ENCODE measurements around the gene TSPAN15. TPM values are rescaled to one million over a fixed set of nuclear protein-coding genes. Genes with fewer than 3 reads are reported as not detected.
A peak's percentile ranks its signal among the peaks of the same experiment; 100 is the strongest.

TSPAN15 gene
- total and polyA plus RNA-seq, 4 experiments from 2014 or later: 2.4 to 18.1 (median 9.4) TPM

- no peaks in the 10 kb centered on the region for H3K9me3 Mint-ChIP-seq
- H3K4me3 Mint-ChIP-seq: no peak overlapping the region
- Histone ChIP-seq H3K27me3 (ENCODE audit: insufficient read depth, low read length) (no peaks in the 10 kb centered on the region), H3K36me3 (ENCODE audit: insufficient read depth, low read length) (no peaks in the 10 kb centered on the region), H3K27ac (ENCODE audit: low read depth, low read length) (no peak overlapping the region), H3K4me3 (ENCODE audit: low read length in 2 of 2) (no peak overlapping the region), H3K4me1 (ENCODE audit: insufficient read depth, low read length) (peaks cover 17% of the 10 kb centered on the region), H3K9me3 (ENCODE audit: control insufficient read depth in 1 of 2, low read length in 2 of 2) (no peaks in the 10 kb centered on the region)
- peaks cover 8 to 39% (median 17%) of the 10 kb centered on the region in 4 donors for H3K4me1 Mint-ChIP-seq
- intact Hi-C loops (cut with micrococcal nuclease): loop anchor here (1.0 to 5.0 kb wide), 4 partner anchors 14 to 288 kb away; partner anchors contain the start of genes FAM241B, SUPV3L1 and VPS26A
- H3K27ac Mint-ChIP-seq: peak overlapping the region in 4 of 7 donors; percentile 57 to 84 (median 78)
- H3K27me3 Mint-ChIP-seq: no peaks in the 10 kb centered on the region
- H3K36me3 Mint-ChIP-seq: no peaks in the 10 kb centered on the region
- ChIA-PET POLR2A (ENCODE audit: partially characterized antibody) (no interaction called here), CTCF (ENCODE audit: partially characterized antibody) (interaction anchor here (1.9 to 2.5 kb wide), 3 partner anchors 13 to 97 kb away, joined by 5 to 14 read pairs (median 13); no protein-coding TSS in a partner anchor)
- DNase-seq: no peak
Measured at GRCh38 chr10:69409968-69410367, 41.3 kb upstream of the TSPAN15 start.

- ChIA-PET CTCF (ENCODE audit: partially characterized antibody) (interaction anchor here (0.7 to 2.5 kb wide), 5 partner anchors 12 to 105 kb away, joined by 3 to 14 read pairs (median 5); no protein-coding TSS in a partner anchor), POLR2A (ENCODE audit: partially characterized antibody) (interaction anchor here (0.6 to 1.4 kb wide), 2 partner anchors 13 to 15 kb away, joined by 3 to 6 read pairs; no protein-coding TSS in a partner anchor)
- intact Hi-C loops (cut with micrococcal nuclease): no loop called here
- Mint-ChIP-seq H3K36me3 (no peaks in the 10 kb centered on the region), H3K4me3 (no peak overlapping the region), H3K27ac (peak overlapping the region in 3 of 7 donors; percentile 10 to 62 (median 48)), H3K4me1 (peaks cover 8 to 39% (median 17%) of the 10 kb centered on the region in 4 donors), H3K27me3 (no peaks in the 10 kb centered on the region), H3K9me3 (no peaks in the 10 kb centered on the region)
- Histone ChIP-seq H3K4me1 (ENCODE audit: insufficient read depth, low read length) (peaks cover 17% of the 10 kb centered on the region), H3K9me3 (ENCODE audit: control insufficient read depth in 1 of 2, low read length in 2 of 2) (no peaks in the 10 kb centered on the region), H3K36me3 (ENCODE audit: insufficient read depth, low read length) (no peaks in the 10 kb centered on the region), H3K27me3 (ENCODE audit: insufficient read depth, low read length) (no peaks in the 10 kb centered on the region), H3K27ac (ENCODE audit: low read depth, low read length) (no peak overlapping the region), H3K4me3 (ENCODE audit: low read length in 2 of 2) (no peak overlapping the region)
- no peak for DNase-seq
Measured at GRCh38 chr10:69410487-69410886, 40.8 kb upstream of the TSPAN15 start.

GRCh38 chr10:69411476-69411875, 39.8 kb upstream of the TSPAN15 start:
- H3K27me3 Mint-ChIP-seq: no peaks in the 10 kb centered on the region
- no peaks in the 10 kb centered on the region for H3K9me3 ChIP-seq (ENCODE audit: control insufficient read depth in 1 of 2, low read length in 2 of 2)
- no peak for DNase-seq
- H3K27ac ChIP-seq (ENCODE audit: low read depth, low read length): no peak overlapping the region
- no peaks in the 10 kb centered on the region for H3K36me3 ChIP-seq (ENCODE audit: insufficient read depth, low read length)
- CTCF ChIA-PET (ENCODE audit: partially characterized antibody): interaction anchor here (0.7 to 2.5 kb wide), 6 partner anchors 11 to 104 kb away, joined by 3 to 14 read pairs (median 5); no protein-coding TSS in a partner anchor
- intact Hi-C loops (cut with micrococcal nuclease): no loop called here
- peaks cover 8 to 32% (median 17%) of the 10 kb centered on the region in 4 donors for H3K4me1 Mint-ChIP-seq
- POLR2A ChIA-PET (ENCODE audit: partially characterized antibody): interaction anchor here (1.4 kb wide), 1 partner anchor 12 kb away, joined by 6 read pairs; no protein-coding TSS in a partner anchor
- H3K27ac Mint-ChIP-seq: no peak overlapping the region
- peak overlapping the region in 1 of 8 donors; percentile 21 for H3K4me3 Mint-ChIP-seq
- no peak overlapping the region for H3K4me3 ChIP-seq (ENCODE audit: low read length in 2 of 2)
- no peaks in the 10 kb centered on the region for H3K9me3 Mint-ChIP-seq
- H3K27me3 ChIP-seq (ENCODE audit: insufficient read depth, low read length): no peaks in the 10 kb centered on the region
- H3K36me3 Mint-ChIP-seq: no peaks in the 10 kb centered on the region
- peaks cover 17% of the 10 kb centered on the region for H3K4me1 ChIP-seq (ENCODE audit: insufficient read depth, low read length)

GRCh38 chr10:69412232-69412790, 39.0 kb upstream of the TSPAN15 start:
- H3K4me1 Mint-ChIP-seq: peaks cover 8 to 25% (median 17%) of the 10 kb centered on the region in 4 donors
- Histone ChIP-seq H3K27me3 (ENCODE audit: insufficient read depth, low read length) (no peaks in the 10 kb centered on the region), H3K4me1 (ENCODE audit: insufficient read depth, low read length) (peaks cover 17% of the 10 kb centered on the region), H3K4me3 (ENCODE audit: low read length in 2 of 2) (no peak overlapping the region), H3K27ac (ENCODE audit: low read depth, low read length) (no peak overlapping the region), H3K9me3 (ENCODE audit: control insufficient read depth in 1 of 2, low read length in 2 of 2) (no peaks in the 10 kb centered on the region), H3K36me3 (ENCODE audit: insufficient read depth, low read length) (no peaks in the 10 kb centered on the region)
- POLR2A ChIA-PET (ENCODE audit: partially characterized antibody): interaction anchor here (1.4 kb wide), 1 partner anchor 11 kb away, joined by 6 read pairs; no protein-coding TSS in a partner anchor
- CTCF ChIA-PET (ENCODE audit: partially characterized antibody): interaction anchor here (1.3 to 2.5 kb wide), 4 partner anchors 10 to 103 kb away, joined by 4 to 14 read pairs (median 9); no protein-coding TSS in a partner anchor
- no peaks in the 10 kb centered on the region for H3K9me3 Mint-ChIP-seq
- no peaks in the 10 kb centered on the region for H3K36me3 Mint-ChIP-seq
- peak overlapping the region in 1 of 7 donors; percentile 59 for H3K27ac Mint-ChIP-seq
- DNase-seq: no peak
- no peak overlapping the region for H3K4me3 Mint-ChIP-seq
- intact Hi-C loops (cut with micrococcal nuclease): no loop called here
- H3K27me3 Mint-ChIP-seq: no peaks in the 10 kb centered on the region

- Mint-ChIP-seq H3K36me3 (no peaks in the 10 kb centered on the region), H3K27ac (peak overlapping the region in 1 of 7 donors; percentile 48), H3K4me3 (no peak overlapping the region), H3K4me1 (peaks cover 5 to 18% (median 11%) of the 10 kb centered on the region in 4 donors), H3K27me3 (no peaks in the 10 kb centered on the region), H3K9me3 (no peaks in the 10 kb centered on the region)
- DNase-seq: no peak
- Histone ChIP-seq H3K4me1 (ENCODE audit: insufficient read depth, low read length) (peaks cover 9% of the 10 kb centered on the region), H3K9me3 (ENCODE audit: control insufficient read depth in 1 of 2, low read length in 2 of 2) (no peaks in the 10 kb centered on the region), H3K27me3 (ENCODE audit: insufficient read depth, low read length) (no peaks in the 10 kb centered on the region), H3K27ac (ENCODE audit: low read depth, low read length) (no peak overlapping the region), H3K36me3 (ENCODE audit: insufficient read depth, low read length) (no peaks in the 10 kb centered on the region), H3K4me3 (ENCODE audit: low read length in 2 of 2) (no peak overlapping the region)
- intact Hi-C loops (cut with micrococcal nuclease): no loop called here
- POLR2A ChIA-PET (ENCODE audit: partially characterized antibody): interaction anchor here (0.6 kb wide), 1 partner anchor 37 kb away, joined by 3 read pairs; no protein-coding TSS in a partner anchor
- CTCF ChIA-PET (ENCODE audit: partially characterized antibody): interaction anchor here (1.0 to 1.3 kb wide), 3 partner anchors 14 to 224 kb away, joined by 3 to 4 read pairs (median 4); no protein-coding TSS in a partner anchor
Measured at GRCh38 chr10:69413221-69413865, 37.9 kb upstream of the TSPAN15 start.

GRCh38 chr10:69414036-69415018, 36.9 kb upstream of the TSPAN15 start:
- DNase-seq: no peak
- H3K4me3 Mint-ChIP-seq: no peak overlapping the region
- intact Hi-C loops (cut with micrococcal nuclease): no loop called here
- peaks cover 0 to 9% (median 5%) of the 10 kb centered on the region in 4 donors for H3K4me1 Mint-ChIP-seq
- H3K9me3 ChIP-seq (ENCODE audit: control insufficient read depth in 1 of 2, low read length in 2 of 2): no peaks in the 10 kb centered on the region
- no peaks in the 10 kb centered on the region for H3K36me3 Mint-ChIP-seq
- no peaks in the 10 kb centered on the region for H3K36me3 ChIP-seq (ENCODE audit: insufficient read depth, low read length)
- peak overlapping the region in 1 of 7 donors; percentile 60 for H3K27ac Mint-ChIP-seq
- ChIA-PET CTCF (ENCODE audit: partially characterized antibody) (interaction anchor here (0.9 to 1.4 kb wide), 5 partner anchors 11 to 223 kb away, joined by 3 to 4 read pairs (median 3); no protein-coding TSS in a partner anchor), POLR2A (ENCODE audit: partially characterized antibody) (no interaction called here)
- H3K9me3 Mint-ChIP-seq: no peaks in the 10 kb centered on the region
- H3K4me3 ChIP-seq (ENCODE audit: low read length in 2 of 2): no peak overlapping the region
- peaks cover 2% of the 10 kb centered on the region for H3K4me1 ChIP-seq (ENCODE audit: insufficient read depth, low read length)
- H3K27me3 ChIP-seq (ENCODE audit: insufficient read depth, low read length): no peaks in the 10 kb centered on the region
- H3K27ac ChIP-seq (ENCODE audit: low read depth, low read length): no peak overlapping the region
- no peaks in the 10 kb centered on the region for H3K27me3 Mint-ChIP-seq
